ENCODE data around the gene RASSF7. TPM values are rescaled to one million over a fixed set of nuclear protein-coding genes. Genes with fewer than 3 reads are reported as not detected.

Gene RASSF7
- total RNA-seq, 1 donor from 2014 or later = 3.5 TPM

GRCh38 chr11:586376-587316 is 25.9 kb downstream of the RASSF7 start:
- no peaks in the 10 kb centered on the region for H3K9me3 ChIP-seq
- H3K4me1 ChIP-seq = no peaks in the 10 kb centered on the region
- H3K27ac ChIP-seq = no peak overlapping the region
- intact Hi-C loops (cut with DNase I) = no loop called here
- H3K27me3 ChIP-seq = no peaks in the 10 kb centered on the region
- peaks cover 69 to 82% of the 10 kb centered on the region in 2 donors for H3K36me3 ChIP-seq
- TF ChIP-seq CTCF (IDR thresholded peaks at IDR 0.05) = no peak
- no peak overlapping the region for H3K4me3 ChIP-seq
- DNase-seq (ENCODE audit: low spot score in 2 of 2) = no peak

- TF ChIP-seq CTCF (IDR thresholded peaks at IDR 0.05) = no peak
- Histone ChIP-seq H3K27ac (no peak overlapping the region), H3K27me3 (no peaks in the 10 kb centered on the region), H3K4me1 (no peaks in the 10 kb centered on the region), H3K36me3 (peaks cover 73 to 77% of the 10 kb centered on the region in 2 donors), H3K9me3 (no peaks in the 10 kb centered on the region), H3K4me3 (no peak overlapping the region)
- intact Hi-C loops (cut with DNase I) = no loop called here
- no peak for DNase-seq (ENCODE audit: low spot score in 2 of 2)
These were observed 26.8 kb downstream of the RASSF7 start for GRCh38 chr11:587546-587945.

- Histone ChIP-seq H3K27ac (peak overlapping the region in 1 of 2 donors; percentile 18), H3K9me3 (no peaks in the 10 kb centered on the region), H3K4me1 (no peaks in the 10 kb centered on the region), H3K27me3 (no peaks in the 10 kb centered on the region), H3K36me3 (peaks cover 73 to 77% of the 10 kb centered on the region in 2 donors), H3K4me3 (no peak overlapping the region)
- intact Hi-C loops (cut with DNase I) = no loop called here
- peak; percentile 53 to 77 for DNase-seq (ENCODE audit: low spot score in 2 of 2)
- TF ChIP-seq CTCF (IDR thresholded peaks at IDR 0.05) = no peak
These were observed 27.2 kb downstream of the RASSF7 start for GRCh38 chr11:587978-588380.

GRCh38 chr11:589798-590197 is 29.0 kb downstream of the RASSF7 start:
- no peaks in the 10 kb centered on the region for H3K4me1 ChIP-seq
- no peaks in the 10 kb centered on the region for H3K9me3 ChIP-seq
- H3K36me3 ChIP-seq = peaks cover 73 to 80% of the 10 kb centered on the region in 2 donors
- H3K27me3 ChIP-seq = no peaks in the 10 kb centered on the region
- no peak overlapping the region for H3K4me3 ChIP-seq
- intact Hi-C loops (cut with DNase I) = no loop called here
- no peak overlapping the region for H3K27ac ChIP-seq
- no peak for TF ChIP-seq CTCF (IDR thresholded peaks at IDR 0.05)
- no peak for DNase-seq (ENCODE audit: low spot score in 2 of 2)

GRCh38 chr11:590997-591396 is 30.2 kb downstream of the RASSF7 start:
- Histone ChIP-seq H3K27ac (no peak overlapping the region), H3K36me3 (peaks cover 85 to 88% of the 10 kb centered on the region in 2 donors), H3K9me3 (no peaks in the 10 kb centered on the region), H3K27me3 (no peaks in the 10 kb centered on the region), H3K4me1 (no peaks in the 10 kb centered on the region), H3K4me3 (no peak overlapping the region)
- intact Hi-C loops (cut with DNase I) = no loop called here
- TF ChIP-seq CTCF (IDR thresholded peaks at IDR 0.05) = no peak
- no peak for DNase-seq (ENCODE audit: low spot score in 2 of 2)

Measured in ascending aorta (tissue), 2 donors.